Natural killer cell (primary cell): ENCODE data around the gene ZDHHC5. TPM values are rescaled to one million over a fixed set of nuclear protein-coding genes. Genes with fewer than 3 reads are reported as not detected.
A peak's percentile ranks its signal among the peaks of the same experiment; 100 is the strongest.

Experiments used
- ATAC-seq, 3 donors: fragments of 150-1000 bp in 2 of 3; fragments of 200-7000 bp in 1 of 3; cut with Tn5 transposase; 1 replicate in 1 of 3; 2 replicates in 2 of 3; pipeline ENCODE4 v1.10.0; 2021; ENCODE audit warnings: mild to moderate bottlenecking in 2 of 3, moderate library complexity in 2 of 3
- DNase-seq, 2 donors: peaks; one replicate each; pipeline versions ENCODE4 v3.0.0 to v3.0.0-alpha.2; 2013 to 2021; ENCODE audit warnings: mixed read lengths in 1 of 2
- H3K27ac ChIP-seq: one replicate; pipeline ENCODE4 v1.5.1; 2013; ENCODE audit warnings: mild to moderate bottlenecking, low read length
- H3K27me3 ChIP-seq: one replicate; pipeline ENCODE4 v1.6.1; 2013; ENCODE audit warnings: low read length; ENCODE audit not compliant: control insufficient read depth, insufficient read depth
- H3K36me3 ChIP-seq: one replicate; pipeline ENCODE4 v1.6.1; 2013; ENCODE audit warnings: low read length; ENCODE audit not compliant: control insufficient read depth, insufficient read depth
- H3K4me1 ChIP-seq: one replicate; pipeline ENCODE4 v1.6.1; 2013; ENCODE audit warnings: low read length; ENCODE audit not compliant: control insufficient read depth, insufficient read depth
- H3K4me3 ChIP-seq: one replicate; pipeline ENCODE4 v1.5.1; 2013; ENCODE audit warnings: low read length
- H3K9me3 ChIP-seq: one replicate; pipeline ENCODE4 v1.6.1; 2013; ENCODE audit warnings: low read length; ENCODE audit not compliant: control insufficient read depth, insufficient read depth
- H3K27ac Mint-ChIP-seq, 2 donors: one replicate each; pipeline ENCODE4 v1.8.0; 2022; ENCODE audit warnings: mild to moderate bottlenecking in 2 of 2, mixed read lengths in 2 of 2, moderate library complexity in 1 of 2
- H3K27me3 Mint-ChIP-seq, 2 donors: one replicate each; pipeline ENCODE4 v1.8.0; 2022; ENCODE audit warnings: low read depth in 2 of 2, mixed read lengths in 2 of 2
- H3K36me3 Mint-ChIP-seq: one replicate; pipeline ENCODE4 v1.8.0; 2022; ENCODE audit warnings: mixed read lengths
- H3K4me1 Mint-ChIP-seq, 2 donors: one replicate each; pipeline ENCODE4 v1.8.0; 2022; ENCODE audit warnings: mixed read lengths in 2 of 2
- H3K4me3 Mint-ChIP-seq: one replicate; pipeline ENCODE4 v1.8.0; 2022; ENCODE audit warnings: mild to moderate bottlenecking, moderate library complexity, mixed read lengths
- H3K9me3 Mint-ChIP-seq, 2 donors: one replicate each; pipeline ENCODE4 v1.8.0; 2022; ENCODE audit warnings: mixed read lengths in 2 of 2
- CTCF ChIP-seq: fragments of 200-600 bp; IDR thresholded peaks from one replicate; pipeline ENCODE4 v1.8.0; 2022; ENCODE audit warnings: antibody characterized with exemption
- WGBS: methylation state at CpG from one replicate; pipeline ENCODE4 v1.1.7; 2013; ENCODE audit warnings: missing lambda C conversion rate; ENCODE audit not compliant: insufficient coverage; 5-methylcytosine and 5-hydroxymethylcytosine counted together
- intact Hi-C: fragments of 100-400 bp; cut with micrococcal nuclease; formaldehyde crosslinking; loops from one replicate; pipeline ENCODE4 v1.14.2; 2022
- total RNA-seq, 4 donors: library from RNA; stranded (reverse); fragments of 120-200 nt in 1 of 4; gene quantifications; one replicate each; pipeline versions ENCODE4 v1.2.3 to v1.2.4, GENCODE V29; 2013 to 2022

ZDHHC5 gene
- total RNA-seq, 3 donors from 2014 or later (not counting 1 experiment from before 2014, with no cell fraction given), result 46.1 to 64.0 (median 55.5) TPM

GRCh38 chr11:57735619-57736298 is 67.8 kb downstream of the ZDHHC5 start:
- Histone ChIP-seq H3K4me1 (peaks cover under 1% of the 10 kb centered on the region), H3K4me3 (no peak overlapping the region), H3K27ac (no peak overlapping the region), H3K36me3 (peaks cover 13% of the 10 kb centered on the region), H3K27me3 (no peaks in the 10 kb centered on the region), H3K9me3 (no peaks in the 10 kb centered on the region)
- TF ChIP-seq CTCF, result no peak
- Mint-ChIP-seq H3K4me3 (no peak overlapping the region), H3K4me1 (peaks cover 6 to 8% of the 10 kb centered on the region in 2 donors), H3K36me3 (no peaks in the 10 kb centered on the region), H3K27ac (no peak overlapping the region), H3K9me3 (no peaks in the 10 kb centered on the region), H3K27me3 (no peaks in the 10 kb centered on the region)
- 92% methylated on average over 3 of the region's 3 CpGs for WGBS
- intact Hi-C loops, result no loop called here
- DNase-seq (no peak), ATAC-seq (no peak)

- Mint-ChIP-seq H3K4me1 (peaks cover 18 to 30% of the 10 kb centered on the region in 2 donors), H3K9me3 (no peaks in the 10 kb centered on the region), H3K27me3 (no peaks in the 10 kb centered on the region), H3K36me3 (no peaks in the 10 kb centered on the region), H3K4me3 (peak within 1 kb of the TSS; percentile 99), H3K27ac (peak within 1 kb of the TSS; percentile 99)
- Histone ChIP-seq H3K4me3 (peak within 1 kb of the TSS; percentile 94), H3K4me1 (peaks cover 17% of the 10 kb centered on the region), H3K9me3 (no peaks in the 10 kb centered on the region), H3K36me3 (peaks cover 45% of the 10 kb centered on the region), H3K27me3 (no peaks in the 10 kb centered on the region), H3K27ac (peak within 1 kb of the TSS; percentile 97)
- no peak for TF ChIP-seq CTCF
- DNase-seq, result peak; percentile 81 to 96
- ATAC-seq, result peak; percentile 84 to 91 (median 86)
- under 1% methylated on average over 75 of the region's 75 CpGs for WGBS
- intact Hi-C loops, result loop anchor here (1.0 to 2.0 kb wide), 6 partner anchors 29 to 837 kb away; partner anchors contain the start of genes MED19, TIMM10, TMX2 and ZFP91
Measured at GRCh38 chr11:57741132-57742086, 73.5 kb downstream of the ZDHHC5 start, which contains the start of gene SELENOH. SELENOH (plus strand) TSS chr11:57741491; CDS start chr11:57741596, 105 bp downstream.

- H3K4me3 Mint-ChIP-seq, result peak overlapping the region; percentile 99
- H3K27me3 ChIP-seq, result no peaks in the 10 kb centered on the region
- intact Hi-C loops, result no loop called here
- peaks cover 18 to 33% of the 10 kb centered on the region in 2 donors for H3K4me1 Mint-ChIP-seq
- H3K4me1 ChIP-seq, result peaks cover 17% of the 10 kb centered on the region
- peaks cover 51% of the 10 kb centered on the region for H3K36me3 ChIP-seq
- ATAC-seq (no peak), DNase-seq (no peak)
- peak overlapping the region; percentile 94 for H3K4me3 ChIP-seq
- peak overlapping the region; percentile 99 for H3K27ac Mint-ChIP-seq
- H3K27ac ChIP-seq, result peak overlapping the region; percentile 97
- no peaks in the 10 kb centered on the region for H3K27me3 Mint-ChIP-seq
- TF ChIP-seq CTCF, result no peak
- H3K9me3 Mint-ChIP-seq, result no peaks in the 10 kb centered on the region
- H3K9me3 ChIP-seq, result no peaks in the 10 kb centered on the region
- under 1% methylated on average over 10 of the region's 10 CpGs for WGBS
- H3K36me3 Mint-ChIP-seq, result no peaks in the 10 kb centered on the region
Measured at GRCh38 chr11:57742087-57742452, 74.2 kb downstream of the ZDHHC5 start.
